Fibroblast of mammary gland (primary cell): ENCODE data around the gene SEMA3E.
"Not testable (repeated sequence)": the region's sequence is repeated elsewhere in the genome, so short reads cannot be mapped to it uniquely, and the experiment has no call there.

Source experiments
- DNase-seq: peaks from one replicate; pipeline ENCODE4 v3.0.0-alpha.2; 2010; ENCODE audit warnings: low read depth
- H3K4me3 ChIP-seq: 2 replicates; pipeline ENCODE4 v1.5.1; 2011; ENCODE audit warnings: low read depth, mild to moderate bottlenecking, low read length, moderate library complexity; ENCODE audit not compliant: control insufficient read depth
- CTCF ChIP-seq: conservative IDR thresholded peaks from 2 replicates; pipeline ENCODE4 v1.5.1; 2011; ENCODE audit warnings: low read depth, low read length, inconsistent platforms; ENCODE audit not compliant: control insufficient read depth, insufficient read depth

SEMA3E gene

DNA sequence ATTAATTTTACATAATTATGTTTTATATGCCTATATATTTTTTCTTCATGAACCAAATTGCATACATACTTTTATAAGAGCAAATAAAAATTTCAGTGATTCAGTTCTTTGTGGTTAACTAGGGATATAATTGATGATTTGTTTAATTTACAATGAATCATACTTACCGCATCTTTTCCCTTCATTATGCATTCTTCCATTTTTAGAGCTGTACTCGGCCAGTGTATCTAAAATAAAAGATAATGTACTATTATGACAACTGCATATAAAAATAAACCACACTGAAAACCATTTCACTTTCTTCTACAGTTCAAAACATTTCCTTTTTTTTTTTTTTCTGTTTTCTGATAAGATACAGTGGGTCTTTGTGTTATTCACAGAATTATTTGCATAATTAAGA lies 179.9 kb downstream of the SEMA3E start:
- DNase-seq, result peak; percentile 67

DNA sequence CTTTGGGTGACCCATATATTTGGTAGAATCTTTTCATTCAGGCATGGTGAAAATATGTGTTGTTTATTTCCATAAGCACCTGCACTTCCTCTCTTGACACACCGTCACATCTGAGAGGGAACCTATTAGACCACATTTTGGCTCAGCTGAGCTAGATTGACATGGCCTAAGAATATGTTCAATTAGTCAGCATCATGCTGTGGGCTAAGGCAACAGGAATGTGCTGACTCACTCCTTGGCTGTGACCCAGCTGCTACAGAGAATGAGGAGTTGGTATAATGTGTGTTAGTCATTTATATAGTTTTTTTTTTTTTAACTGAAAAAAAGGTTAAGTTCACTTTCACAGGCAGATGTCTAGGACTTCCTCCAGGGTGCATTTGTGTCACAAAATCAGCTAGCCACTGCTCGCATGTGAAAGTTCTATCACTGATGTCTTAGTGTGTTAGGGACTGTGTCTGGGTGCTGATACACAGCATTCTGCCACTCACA lies 180.6 kb downstream of the SEMA3E start:
- peak overlapping the region; percentile 16 for H3K4me3 ChIP-seq
- TF ChIP-seq CTCF, result no peak
- peak; percentile 99 for DNase-seq

More for the DNA sequence above, 179.9 kb downstream of the SEMA3E start:
- H3K4me3 ChIP-seq, result peak overlapping the region; percentile 16
- no peak for TF ChIP-seq CTCF

DNA sequence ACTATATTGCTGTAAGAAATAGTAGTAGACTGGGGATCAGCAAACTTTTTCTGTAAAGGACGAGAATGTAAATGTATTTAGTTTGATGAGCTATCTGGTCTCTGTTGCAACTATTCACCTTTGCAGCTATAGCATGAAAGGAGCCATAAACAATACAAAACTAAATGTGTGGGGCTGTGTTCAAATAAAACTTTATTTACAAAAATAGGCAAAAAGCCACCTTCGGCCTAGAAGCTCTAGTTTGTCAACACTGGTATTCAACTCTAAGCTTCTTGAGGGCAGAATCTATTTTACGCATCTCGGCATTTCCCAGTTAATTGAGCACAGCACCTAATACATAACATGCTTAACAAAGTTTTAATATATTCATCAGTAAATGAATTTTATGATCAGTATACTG lies 181.4 kb downstream of the SEMA3E start:
- H3K4me3 ChIP-seq, result no peak overlapping the region
- no peak for TF ChIP-seq CTCF
- no peak for DNase-seq

DNA sequence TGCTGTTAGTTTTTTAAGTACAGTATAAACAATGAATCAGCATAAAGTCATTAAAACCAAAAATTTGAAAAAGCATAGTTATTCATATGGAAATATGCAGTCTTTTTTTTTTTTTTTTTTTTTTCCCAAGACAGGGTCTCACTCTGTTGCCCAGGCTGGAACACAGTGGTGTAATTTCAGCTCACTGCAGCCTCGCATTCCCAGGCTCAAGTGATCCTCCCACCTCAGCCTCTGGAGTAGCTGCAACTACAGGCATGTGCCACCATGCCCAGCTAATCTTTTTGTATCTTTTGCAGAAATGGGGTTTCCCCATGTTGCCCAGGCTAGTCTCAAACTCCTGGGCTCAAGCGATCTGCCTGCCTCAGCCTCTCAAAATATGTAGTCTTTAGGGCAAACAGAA lies 182.0 kb downstream of the SEMA3E start:
- no peak for DNase-seq
- no peak overlapping the region for H3K4me3 ChIP-seq
- no peak for TF ChIP-seq CTCF

DNA sequence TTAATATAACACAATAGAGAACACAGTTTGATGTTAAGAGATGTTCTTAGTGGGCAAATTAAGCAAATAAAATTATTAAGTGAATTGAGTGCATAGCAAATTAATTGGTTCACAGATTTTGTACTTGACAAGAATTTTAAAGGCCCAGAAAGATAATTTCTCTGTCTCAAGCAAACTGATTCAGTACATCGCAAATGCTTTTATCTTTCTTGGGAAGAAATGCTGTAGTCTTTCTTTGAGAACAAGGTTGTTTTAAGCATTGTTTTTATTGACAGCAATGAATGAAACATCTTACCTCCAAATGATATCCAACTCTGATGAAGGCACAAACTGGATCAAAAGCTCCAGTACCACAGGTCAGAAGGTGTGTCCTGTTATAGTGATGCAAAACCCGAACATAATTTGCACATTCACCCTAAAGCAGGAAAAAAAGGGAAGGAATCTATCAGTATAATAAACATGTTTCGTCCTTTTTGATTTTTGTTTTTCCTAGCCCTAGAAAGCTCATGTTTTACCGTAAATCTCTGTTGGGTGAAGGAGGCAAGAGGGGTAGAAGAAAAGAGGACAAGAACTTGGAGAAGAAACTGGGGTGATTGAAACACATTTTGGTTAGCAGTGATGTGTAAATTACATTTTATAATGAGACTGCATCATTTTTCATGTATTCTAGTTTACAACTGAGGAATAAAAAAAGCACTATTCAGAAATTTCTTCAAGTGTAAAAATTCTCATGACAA lies 182.6 kb downstream of the SEMA3E start:
- no peak for DNase-seq
- no peak overlapping the region for H3K4me3 ChIP-seq
- TF ChIP-seq CTCF, result no peak

DNA sequence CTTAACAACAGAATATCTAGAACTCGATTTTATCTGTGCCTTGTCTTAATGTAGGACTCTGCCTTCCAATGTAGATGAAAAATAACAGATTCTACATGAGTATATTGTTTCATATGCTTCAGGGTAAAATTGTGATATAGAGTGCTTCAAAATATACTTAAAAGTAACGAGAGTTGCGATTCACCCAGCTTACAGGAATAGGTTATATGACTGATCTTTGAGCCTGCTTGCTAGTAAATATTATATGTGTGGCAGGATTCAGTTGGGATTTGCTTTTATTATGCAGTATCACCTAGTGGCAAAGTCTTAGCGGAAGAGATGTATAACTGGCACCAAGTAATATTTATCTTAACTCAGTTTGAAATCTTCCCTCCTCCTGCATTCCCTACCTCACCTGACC lies 183.3 kb downstream of the SEMA3E start:
- no peak for TF ChIP-seq CTCF
- no peak for DNase-seq

GRCh38 chr7:83461820-83462219 lies 187.1 kb downstream of the SEMA3E start:
- H3K4me3 ChIP-seq, DNase-seq: not testable (repeated sequence)

More for the DNA sequence above, 183.3 kb downstream of the SEMA3E start:
- H3K4me3 ChIP-seq, result no peak overlapping the region

DNA sequence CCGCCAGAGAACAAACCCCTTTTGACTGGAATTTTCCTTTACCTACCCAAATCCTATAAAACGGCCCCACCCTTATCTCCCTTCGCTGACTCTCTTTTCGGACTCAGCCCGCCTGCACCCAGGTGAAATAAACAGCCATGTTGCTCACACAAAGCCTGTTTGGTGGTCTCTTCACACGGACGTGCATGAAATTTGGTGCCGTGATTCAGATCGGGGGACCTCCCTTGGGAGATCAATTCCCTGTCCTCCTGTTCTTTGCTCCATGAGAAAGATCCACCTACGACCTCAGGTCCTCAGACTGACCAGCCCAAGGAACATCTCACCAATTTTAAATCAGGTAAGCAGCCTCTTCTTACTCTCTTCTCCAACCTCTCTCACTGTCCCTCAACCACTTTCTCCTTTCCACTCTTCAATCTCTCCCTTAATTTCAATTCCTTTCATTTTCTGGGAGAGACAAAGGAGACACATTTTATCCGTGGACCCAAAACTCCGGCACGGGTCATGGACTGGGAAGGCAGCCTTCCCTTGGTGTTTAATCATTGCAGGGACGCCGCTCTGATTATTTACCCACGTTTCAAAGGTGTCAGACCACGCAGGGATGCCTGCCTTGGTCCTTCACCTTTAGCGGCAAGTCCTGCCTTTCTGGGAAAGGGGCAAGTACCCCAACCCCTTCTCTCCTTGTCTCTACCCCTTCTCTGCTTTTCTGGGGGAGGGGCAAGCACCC lies 188.8 kb downstream of the SEMA3E start:
- not testable (repeated sequence) for DNase-seq, H3K4me3 ChIP-seq

- DNase-seq, H3K4me3 ChIP-seq: not testable (repeated sequence)
These were observed 189.6 kb downstream of the SEMA3E start for GRCh38 chr7:83459101-83459929.
